GM19468 (cell line): ENCODE results near the gene LCN15.
A peak's percentile ranks its signal among the peaks of the same experiment; 100 is the strongest.
"Not testable (repeated sequence)": the region's sequence is repeated elsewhere in the genome, so short reads cannot be mapped to it uniquely, and the experiment has no call there.

ENCODE experiments used
- ATAC-seq: cut with Tn5 transposase; IDR thresholded peaks from one replicate; pipeline ENCODE4 v1.9.1; 2021; ENCODE audit warnings: mild to moderate bottlenecking, moderate library complexity, moderate number of reproducible peaks; ENCODE audit not compliant: unreplicated experiment; ENCODE audit errors: extremely low read depth

LCN15 gene

DNA sequence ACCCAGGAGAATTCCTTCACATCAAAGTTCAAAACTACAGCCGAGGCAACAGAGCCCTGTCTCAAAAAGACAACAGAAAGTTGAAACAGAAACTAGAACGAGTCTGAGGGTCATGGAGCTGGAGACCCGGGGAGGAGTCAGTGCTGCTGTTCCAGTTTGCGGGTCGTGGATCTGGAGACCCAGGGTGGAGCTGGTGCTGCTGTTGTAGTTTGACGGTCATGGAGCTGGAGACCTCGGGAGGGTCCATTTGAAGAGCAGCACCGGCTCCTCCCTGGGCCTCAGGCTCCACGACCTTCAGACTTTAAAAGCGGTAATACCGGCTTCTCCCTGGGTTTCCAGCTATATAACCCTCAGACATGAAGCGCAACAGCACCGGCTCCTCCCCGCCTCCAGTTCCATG, 13.0 kb upstream of the LCN15 start:
- ATAC-seq = no peak

DNA sequence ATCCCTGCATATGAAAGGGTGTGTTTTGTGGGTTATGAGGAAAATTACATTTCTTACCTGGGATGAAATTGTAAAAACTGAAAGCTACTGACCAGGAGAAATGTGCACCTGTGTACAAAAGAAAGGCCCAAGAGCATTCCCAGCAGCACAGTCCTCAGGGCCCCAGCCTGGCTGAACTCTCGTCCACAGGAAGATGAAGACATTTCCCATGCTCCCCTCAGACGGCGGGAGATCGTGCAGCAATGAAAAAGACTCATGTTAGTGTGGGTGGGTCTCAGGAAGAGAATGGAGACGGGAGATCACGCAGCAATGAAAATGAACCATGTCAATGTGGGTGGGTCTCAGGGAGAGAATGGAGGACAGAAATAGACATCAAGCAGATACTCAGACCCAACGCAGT, 12.6 kb upstream of the LCN15 start:
- ATAC-seq = no peak

DNA sequence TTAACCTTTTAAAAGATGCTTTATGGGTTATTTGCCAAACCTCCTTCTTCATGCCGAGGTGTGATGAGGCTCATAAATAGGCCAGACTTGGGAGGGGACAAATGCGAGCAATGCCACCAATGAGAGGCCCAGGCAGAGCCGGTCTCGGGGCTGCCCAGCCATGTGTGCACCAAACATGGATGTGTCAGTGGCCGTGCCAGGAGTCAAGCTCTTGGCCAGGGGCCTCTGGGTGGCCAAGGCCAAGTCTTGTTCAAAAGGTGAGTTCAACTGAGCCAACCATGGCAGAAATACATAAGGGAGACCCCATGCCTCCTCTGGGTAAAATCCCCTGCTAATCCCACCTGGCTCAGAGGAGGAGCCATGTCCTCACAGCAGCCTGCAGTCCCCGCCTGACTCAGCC, 10.9 kb upstream of the LCN15 start:
- no peak for ATAC-seq

DNA sequence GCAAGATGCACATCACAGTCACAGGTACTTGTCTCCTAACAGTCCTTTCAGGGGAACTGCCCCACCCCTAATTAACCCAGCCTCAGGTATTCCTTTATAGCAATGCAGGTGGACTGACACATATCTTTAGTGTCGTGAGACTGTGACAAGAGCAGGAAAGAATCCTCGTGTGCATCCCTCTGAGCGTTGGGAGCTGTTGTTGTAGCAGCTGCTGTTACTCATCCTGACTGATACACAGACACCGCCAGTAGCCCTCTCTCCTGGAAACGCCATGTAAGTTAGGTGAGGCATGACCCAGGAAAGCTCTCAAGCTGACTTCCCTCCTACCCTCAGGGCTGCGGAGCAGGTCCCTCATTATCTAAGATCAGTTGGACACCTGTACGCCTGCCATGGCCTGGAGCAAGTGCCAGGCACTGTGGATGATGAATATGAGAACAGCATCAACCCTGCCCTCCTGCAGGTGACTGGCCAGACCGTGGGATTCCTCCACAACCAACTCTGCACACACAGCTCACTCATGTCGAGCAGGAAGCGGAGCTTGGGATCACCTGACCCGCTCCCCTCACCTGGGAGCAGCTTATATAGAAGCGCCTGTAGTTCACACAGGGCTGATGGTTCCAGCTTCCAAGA, 10.2 kb upstream of the LCN15 start:
- no peak for ATAC-seq

DNA sequence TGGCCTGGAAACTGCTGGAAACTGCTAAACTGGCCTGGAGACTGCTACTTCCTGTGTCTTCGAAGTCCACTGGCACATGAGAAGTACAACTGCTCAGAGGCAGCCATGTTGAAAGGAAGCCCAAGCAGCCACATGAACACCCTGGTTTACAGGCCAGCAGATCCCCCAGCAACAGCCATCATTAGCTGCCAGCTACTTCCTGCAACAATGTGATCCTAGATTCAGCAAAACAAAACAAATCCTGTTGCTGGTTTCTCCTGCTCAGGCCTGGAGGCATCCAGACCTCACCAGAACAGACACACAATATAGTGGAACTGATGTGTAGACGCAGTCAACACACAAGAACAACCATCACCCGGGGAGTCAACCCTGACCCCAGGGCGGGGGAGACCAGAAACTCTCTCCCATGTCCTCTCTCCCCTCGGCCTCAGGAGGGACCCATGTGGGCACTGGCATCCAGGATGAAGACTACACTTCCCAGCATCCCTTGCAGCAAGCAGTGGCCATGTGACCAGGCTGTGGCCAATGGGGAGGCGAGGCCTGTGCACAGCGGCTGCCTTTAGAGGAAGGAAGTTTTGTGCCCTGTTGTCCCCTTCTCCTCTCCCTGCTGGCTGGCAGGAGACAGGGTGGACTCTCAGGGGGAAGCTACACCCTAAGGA, 9.2 kb upstream of the LCN15 start:
- ATAC-seq = no peak

DNA sequence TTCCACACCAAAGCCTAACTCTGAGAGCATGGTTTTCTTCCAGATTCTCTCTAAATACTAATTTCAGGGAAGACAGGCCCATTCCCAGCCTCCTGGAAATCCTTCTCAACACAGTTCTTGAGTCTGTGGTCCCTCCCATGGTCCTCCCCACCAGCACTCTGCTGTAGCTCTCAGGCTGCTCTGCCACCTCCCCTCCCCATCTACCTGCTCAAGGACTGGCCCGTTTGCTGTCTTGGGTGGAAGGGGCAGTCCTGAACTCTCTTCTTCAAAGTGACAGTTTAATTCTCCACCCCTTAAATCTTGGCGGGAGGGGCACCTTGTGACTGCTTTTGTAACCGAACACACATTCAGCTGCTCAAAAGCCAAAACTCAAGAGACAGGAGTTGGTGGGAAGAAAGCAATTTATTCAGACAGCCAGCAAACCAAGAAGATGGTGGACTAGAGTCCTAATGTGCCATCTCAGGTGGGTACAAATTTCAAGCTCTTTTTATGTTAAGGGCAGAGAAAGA, 7.6 kb upstream of the LCN15 start:
- ATAC-seq = no peak

DNA sequence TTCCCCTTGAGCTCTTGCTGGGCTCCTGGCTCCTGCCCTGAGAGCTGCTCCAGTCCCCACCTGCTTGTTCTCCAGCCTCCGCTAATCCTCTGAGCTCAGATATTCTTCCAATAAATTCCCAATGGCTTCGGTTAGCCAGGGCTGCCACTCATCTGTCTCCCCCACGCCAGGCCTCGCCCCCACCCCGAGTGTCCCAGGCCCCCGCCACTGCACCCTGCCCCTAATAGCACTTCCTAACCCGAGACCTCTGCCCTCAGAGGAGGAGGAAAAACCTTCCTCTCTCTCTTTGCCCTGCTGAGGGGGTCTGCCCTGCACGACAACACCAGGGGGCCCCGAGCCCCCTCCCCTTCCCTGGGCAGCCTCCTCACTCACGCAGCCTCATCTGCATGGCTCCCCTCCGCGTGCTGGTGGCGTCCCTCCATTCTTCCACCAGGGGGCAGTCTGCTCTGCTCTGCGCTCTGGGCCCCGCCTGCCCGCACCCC, 5.4 kb upstream of the LCN15 start:
- no peak for ATAC-seq

DNA sequence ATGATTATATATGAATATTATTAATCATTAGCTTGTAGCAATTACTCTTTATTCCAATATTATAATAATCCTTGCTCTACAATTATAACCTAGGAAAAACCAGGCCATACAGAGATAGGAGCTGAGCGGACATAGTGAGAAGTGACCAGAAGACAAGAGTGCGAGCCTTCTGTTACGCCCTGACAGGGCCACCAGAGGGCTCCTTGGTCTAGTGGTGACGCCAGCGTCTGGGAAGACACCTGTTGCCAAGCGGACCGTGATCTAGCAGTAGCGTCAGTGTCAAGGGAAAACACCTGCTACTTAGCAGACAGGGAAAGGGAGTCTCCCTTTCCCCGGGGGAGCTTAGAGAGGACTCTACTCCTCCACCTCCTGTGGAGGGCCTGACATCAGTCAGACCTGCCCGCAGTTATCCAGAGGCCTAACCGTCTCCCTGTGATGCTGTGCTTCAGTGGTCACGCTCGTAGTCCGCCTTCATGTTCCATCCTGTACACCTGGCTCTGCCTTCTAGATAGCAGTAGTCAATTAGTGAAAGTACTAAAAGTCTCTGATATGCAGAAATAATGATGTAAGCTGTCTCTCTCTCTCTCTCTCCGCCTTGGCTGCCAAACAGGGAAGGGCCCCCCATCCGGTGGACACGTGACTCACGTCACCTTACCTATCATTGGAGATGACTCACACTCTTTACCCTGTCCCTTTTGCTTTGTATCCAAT, 2.2 kb upstream of the LCN15 start:
- ATAC-seq = not testable (repeated sequence)

DNA sequence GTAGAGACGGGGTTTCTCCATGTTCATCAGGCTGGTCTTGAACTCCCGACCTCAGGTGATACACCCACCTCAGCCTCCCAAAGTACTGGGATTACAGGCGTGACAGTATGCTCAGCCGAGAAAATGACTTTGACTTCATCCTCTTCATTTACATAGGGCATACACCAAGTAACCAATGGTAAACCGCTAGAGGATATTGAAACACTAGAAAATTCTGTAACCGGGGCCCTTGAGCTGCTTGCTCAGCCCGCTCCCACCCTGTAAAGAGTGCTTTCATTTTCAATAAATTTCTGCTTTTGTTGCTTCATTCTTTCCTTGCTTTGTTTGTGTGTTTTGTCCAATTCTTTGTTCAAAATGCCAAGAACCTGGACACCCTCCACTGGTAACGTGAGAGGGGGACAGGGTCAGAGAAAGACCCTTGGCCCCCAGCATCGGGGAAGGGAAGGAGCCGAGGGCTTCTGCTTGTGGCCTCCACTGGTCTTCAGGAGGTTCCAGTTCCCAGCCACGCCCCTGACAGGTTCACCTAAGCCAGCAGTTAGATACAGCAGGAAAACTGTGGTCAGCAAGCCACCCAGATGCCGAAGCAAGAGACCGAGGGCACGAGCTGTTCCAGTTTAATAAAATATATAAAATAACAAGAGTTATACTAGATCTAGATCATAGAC, 1.6 kb upstream of the LCN15 start:
- ATAC-seq = peak; percentile 42

DNA sequence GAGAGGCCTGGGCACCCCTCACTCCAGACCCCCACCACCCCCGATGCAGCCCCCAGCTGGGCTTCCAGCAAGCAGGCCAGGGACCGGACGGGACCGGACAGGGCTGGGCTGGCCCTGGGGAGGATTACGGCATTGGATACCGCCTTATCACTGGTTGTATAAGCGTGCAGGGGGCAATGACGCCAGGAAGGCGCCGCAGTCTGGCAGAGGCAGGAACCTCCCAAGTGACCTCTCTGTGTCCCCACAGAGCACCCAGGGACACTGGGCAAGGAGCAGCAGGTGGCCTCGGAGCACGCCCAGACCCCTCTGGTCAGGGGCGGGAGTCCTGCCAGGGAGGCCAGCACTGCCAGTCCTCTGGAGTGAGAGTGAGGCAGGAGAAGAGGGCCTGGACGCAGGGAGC, 723 bp upstream of the LCN15 start:
- ATAC-seq = no peak

DNA sequence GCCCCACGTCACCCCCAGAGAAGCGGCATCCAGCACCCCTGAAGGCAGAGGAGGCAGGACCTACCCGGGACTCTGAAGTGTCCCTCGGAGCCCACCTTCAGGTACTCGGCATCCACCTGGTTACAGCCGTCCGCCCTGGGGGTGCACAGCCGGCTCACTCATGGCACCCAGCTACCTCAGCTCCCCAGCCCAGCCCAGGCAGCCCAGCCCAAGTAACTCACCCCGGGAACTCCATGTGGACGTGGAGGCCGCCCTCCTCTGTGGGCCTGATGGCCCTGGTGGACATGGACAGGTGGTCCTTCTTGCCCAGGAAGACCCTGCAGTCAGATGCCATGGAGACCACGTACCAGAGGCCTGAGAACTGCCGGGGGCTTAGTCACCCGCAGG, 676 bp downstream of the LCN15 start:
- no peak for ATAC-seq

DNA sequence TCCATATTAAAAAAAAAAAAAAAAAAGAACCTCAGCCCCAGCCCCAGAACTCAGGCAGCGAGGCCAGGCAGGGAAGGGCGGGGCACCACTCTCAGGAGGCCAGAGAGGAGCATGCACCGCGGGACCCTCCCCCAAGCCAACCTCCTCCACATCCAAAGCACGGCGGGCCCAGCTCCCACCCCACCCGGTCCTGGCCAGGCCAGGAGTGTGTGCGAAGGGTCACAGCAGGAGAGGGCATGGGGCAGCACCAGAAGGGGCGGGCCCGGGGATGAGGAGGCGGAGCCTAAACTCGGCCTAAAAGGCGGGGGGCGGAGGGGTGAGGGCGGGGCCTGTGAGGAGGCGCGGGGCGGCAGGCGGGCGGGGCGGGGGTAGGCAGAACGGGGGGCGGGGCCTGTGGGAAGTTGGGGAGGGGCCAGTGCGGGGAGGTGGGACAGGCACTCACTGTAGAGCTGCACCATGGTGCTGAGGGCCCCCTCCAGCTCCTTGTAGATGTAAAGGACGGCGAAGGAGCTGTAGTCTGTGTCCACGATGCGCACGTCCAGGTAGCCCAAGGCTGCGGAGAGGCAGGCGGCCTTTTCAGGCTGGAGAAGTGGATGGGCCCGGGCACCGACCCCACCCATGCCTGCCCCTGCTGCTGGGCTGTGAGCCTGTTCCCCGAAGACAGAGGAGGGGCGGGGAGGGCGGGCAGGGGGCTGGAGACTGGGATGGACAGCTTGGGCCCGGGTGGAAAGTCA, 1.2 kb downstream of the LCN15 start:
- ATAC-seq = no peak

DNA sequence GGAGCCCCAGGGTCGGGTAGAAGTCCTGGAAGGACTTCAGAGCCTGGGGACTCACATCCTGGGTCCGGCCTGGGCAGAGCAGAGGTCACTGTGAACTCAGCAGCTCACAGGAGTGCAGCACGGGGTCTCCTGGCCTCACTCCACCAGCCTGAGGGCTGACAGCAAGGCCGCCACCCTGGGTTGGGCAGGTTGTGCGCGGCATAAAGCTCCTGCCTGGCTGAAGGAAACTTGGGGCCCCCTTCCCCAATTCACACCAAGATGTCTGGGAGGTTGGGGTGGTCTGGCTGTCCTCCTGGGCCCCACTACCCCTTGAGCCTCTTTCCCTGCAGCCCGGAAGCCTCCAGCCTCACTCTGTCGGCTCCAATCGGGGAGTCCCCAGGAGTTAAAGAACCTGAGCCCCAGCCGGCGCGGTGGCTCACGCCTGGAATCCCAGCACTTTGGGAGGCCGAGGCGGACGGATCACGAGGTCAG, 2.1 kb downstream of the LCN15 start:
- ATAC-seq = no peak

DNA sequence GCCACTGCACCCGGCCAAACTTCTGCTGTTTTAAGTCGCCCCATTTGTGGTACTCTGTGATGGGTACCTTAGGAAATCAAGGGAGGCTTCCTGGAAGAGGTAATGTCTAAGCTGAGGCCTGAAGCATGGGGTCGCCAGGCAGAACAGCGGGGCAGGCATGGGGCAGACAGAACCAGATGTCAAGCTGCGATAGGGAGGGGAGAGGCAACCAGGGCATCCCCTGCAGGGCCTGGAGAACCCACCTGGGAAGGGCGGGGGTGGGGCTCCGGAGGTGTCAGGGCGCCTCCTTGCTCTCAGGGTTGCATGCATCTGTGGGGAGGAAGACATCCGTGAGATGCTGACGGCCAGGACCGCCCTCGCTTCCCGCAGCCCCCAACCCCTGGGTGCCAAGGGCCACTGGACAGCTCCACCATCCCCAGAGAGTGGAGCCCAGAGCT, 2.8 kb downstream of the LCN15 start:
- ATAC-seq = no peak

DNA sequence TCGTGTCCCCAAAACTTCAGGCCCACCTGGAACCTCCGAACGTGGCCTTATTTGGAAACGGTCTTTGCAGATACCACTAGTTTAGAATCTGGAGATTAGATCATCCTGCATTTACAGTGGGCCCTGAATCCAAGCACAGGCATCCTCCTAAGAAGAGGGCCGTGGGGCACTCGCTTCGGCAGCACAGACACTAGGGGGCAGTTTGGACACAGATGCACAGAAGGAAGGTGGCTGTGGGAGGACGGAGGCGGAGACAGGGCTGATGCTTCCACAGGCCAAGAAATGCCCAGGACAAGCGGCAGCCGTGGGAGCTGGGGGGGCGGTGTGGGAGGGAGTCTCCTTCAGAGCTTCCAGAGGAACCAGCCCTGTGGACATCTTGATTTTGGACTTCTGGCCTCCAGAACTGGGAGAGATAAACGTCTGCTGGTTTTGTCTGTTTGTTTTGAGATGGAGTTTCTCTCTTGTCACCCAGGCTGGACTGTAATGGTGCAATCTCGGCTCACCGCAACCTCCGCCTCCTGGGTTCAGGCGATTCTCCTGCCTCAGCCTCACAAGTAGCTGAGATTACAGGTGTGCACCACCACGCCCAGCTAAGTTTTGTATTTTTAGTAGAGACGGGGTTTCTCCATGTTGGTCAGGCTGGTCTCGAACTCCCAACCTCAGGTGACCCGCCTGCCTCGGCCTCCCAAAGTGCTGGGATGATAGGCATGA, 3.3 kb downstream of the LCN15 start:
- not testable (repeated sequence) for ATAC-seq

DNA sequence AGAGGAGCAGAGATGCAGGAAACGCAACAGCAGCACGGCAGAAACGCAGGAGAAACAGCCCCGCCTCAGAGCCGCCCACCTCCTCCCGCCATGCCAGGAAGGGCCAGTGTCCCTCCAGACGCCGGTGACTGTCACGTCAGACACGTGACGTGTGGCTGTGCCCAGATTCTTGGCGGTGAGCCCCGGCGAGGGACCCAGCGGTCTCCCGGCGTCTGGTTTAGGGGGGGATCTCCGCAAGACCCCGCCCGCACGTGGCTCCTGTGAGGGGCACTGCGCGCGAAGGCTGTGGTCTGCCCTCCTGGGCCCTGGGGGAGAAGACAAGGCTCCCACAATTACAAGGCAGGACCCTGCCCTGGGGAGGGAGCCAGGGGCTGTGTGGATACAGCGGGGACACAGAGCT, 3.9 kb downstream of the LCN15 start:
- ATAC-seq = no peak

DNA sequence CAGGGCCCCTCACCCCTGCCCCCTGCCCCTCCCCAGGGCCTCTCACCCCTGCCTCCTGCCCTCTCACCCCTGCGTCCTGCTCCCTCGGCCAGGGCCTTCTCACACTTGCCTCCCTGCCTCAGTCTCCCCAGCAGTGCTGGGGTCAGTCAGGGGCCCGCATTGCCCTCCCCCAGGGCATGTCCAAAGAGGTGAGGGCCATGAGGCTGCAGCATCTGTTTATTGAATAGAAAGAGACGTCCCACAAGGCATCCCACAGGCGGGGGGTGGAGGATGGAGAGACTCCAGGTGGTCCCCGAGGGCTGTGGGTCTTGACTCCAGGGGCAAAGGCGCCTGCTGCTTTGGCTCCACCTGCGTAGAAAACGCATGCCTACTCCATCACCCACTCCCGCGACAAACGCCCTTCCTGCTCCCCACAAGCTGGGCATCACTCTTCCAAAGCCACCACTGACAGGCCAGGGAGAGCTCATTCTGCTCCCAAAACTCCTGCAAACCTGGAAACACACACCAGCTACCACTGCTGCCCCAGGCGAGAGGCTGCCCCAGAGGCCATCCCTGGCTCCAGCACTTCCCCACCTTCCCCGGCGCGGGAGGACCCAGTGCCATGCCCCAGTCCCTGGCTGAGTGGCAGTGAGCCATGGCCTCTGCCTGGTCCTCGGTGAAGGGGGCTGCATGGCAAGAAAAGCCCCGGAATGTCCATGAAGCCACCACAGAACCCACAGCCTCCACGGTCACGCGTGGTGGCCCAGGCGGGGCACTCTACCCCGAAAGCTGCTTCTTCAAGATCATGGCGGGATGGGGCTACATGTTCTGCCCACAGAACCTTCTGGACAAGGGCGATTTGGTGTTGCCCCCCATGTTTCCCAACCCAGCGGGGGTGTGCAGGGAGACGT, 4.6 kb downstream of the LCN15 start:
- no peak for ATAC-seq

DNA sequence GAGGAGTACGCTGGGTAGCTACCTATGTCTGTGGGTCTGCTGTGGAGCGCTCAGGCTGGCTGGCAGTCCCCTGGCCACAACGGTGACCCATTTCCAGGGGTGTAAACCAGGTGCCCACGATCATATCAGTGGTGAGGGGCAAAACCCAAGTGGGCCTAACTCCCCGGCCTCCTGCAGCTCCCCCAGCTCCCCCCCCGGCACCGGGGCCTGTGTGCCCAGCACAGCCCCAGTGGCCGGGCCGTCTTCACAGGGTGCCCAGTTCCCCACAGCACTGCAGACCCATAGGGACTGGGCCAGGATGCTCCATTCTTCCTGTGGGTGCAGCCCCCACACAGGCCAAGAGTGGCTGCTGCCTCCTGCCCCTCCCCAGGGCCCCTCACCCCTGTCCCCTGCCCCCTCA, 5.3 kb downstream of the LCN15 start:
- ATAC-seq = no peak
